HepG2 (cell line): ENCODE results near the gene DIAPH3. TPM values are rescaled to one million over a fixed set of nuclear protein-coding genes. Genes with fewer than 3 reads are reported as not detected.
A peak's percentile ranks its signal among the peaks of the same experiment; 100 is the strongest.

Source experiments
- ATAC-seq: fragments of 200-7000 bp; cut with Tn5 transposase; 3 replicates; pipeline ENCODE4 v1.9.1; 2020; ENCODE audit warnings: mild to moderate bottlenecking, moderate library complexity
- BruUV-seq: library from RNA; stranded (reverse); fragments of 400-500 nt; replicated peaks from 2 replicates; lab custom pipeline; 2021; lab: Mats Ljungman, UMichigan
- CTCF ChIA-PET: fragments of 300-600 bp; formaldehyde crosslinking; extraction: SDS; loops from one replicate; lab custom pipeline; 2021; ENCODE audit warnings: low total read pairs, inconsistent platforms, low intra/inter-chr PET ratio; lab: Yijun Ruan, JAX
- POLR2A ChIA-PET: fragments of 350-600 bp; sonication (Branson Sonifier 250); formaldehyde crosslinking; loops from one replicate; lab custom pipeline; 2020; ENCODE audit warnings: antibody characterized with exemption, inconsistent platforms; lab: Yijun Ruan, JAX
- DNase-seq: peaks from one replicate; pipeline ENCODE4 v3.0.0-alpha.2; 2015; ENCODE audit warnings: low spot score
- FAIRE-seq: peaks from 3 replicates; lab custom pipeline; 2011; peaks lifted over from hg19 to GRCh38; lab: Jason Lieb, UNC
- H2AFZ ChIP-seq: one replicate; pipeline ENCODE4 v1.6.1; 2011; ENCODE audit warnings: low read length, inconsistent platforms
- H3K27ac ChIP-seq: fragments of 300-600 bp; 3 replicates; pipeline ENCODE4 v1.8.0; 2011; ENCODE audit warnings: mixed run types, mild to moderate bottlenecking, mixed read lengths, low read length, inconsistent platforms; ENCODE audit not compliant: insufficient read depth; ENCODE audit errors: extremely low read length
- H3K27me3 ChIP-seq, 2 experiments: fragments of 200-600 bp in 1 of 2; 2 replicates in 1 of 2; 3 replicates in 1 of 2; pipeline versions ENCODE4 v1.6.0 to v1.8.0; 2011; ENCODE audit warnings: low read length in 2 of 2, mild to moderate bottlenecking in 2 of 2, moderate library complexity in 2 of 2, inconsistent platforms in 1 of 2; ENCODE audit not compliant: insufficient read depth in 2 of 2, control insufficient read depth in 1 of 2
- H3K36me3 ChIP-seq, 2 experiments: fragments of 200-600 bp in 1 of 2; replicated peaks in 1 of 2; 2 replicates in 1 of 2; 3 replicates in 1 of 2; pipeline versions ENCODE4 v1.5.1 to v1.8.0; 2011; ENCODE audit warnings: low read length in 2 of 2, inconsistent platforms in 1 of 2; ENCODE audit not compliant: insufficient read depth in 2 of 2, control insufficient read depth in 1 of 2
- H3K4me1 ChIP-seq: 2 replicates; pipeline ENCODE4 v1.5.1; 2012; ENCODE audit warnings: low read length, inconsistent platforms; ENCODE audit not compliant: insufficient read depth
- H3K4me2 ChIP-seq: 2 replicates; pipeline ENCODE4 v1.6.0; 2011; ENCODE audit warnings: low read depth, low read length, inconsistent platforms
- H3K4me3 ChIP-seq, 3 experiments: fragments of 200-600 bp in 1 of 3; sonication (generic), shearing (Covaris generic) in 1 of 3; replicated peaks in 1 of 3; 2 replicates each; pipeline ENCODE4 v1.5.1; 2011 to 2016; ENCODE audit warnings: low read length in 3 of 3, inconsistent platforms in 2 of 3, low read depth in 2 of 3, mild to moderate bottlenecking in 2 of 3, control low read depth in 1 of 3, mixed read lengths in 1 of 3; ENCODE audit not compliant: insufficient read depth in 1 of 3
- H3K79me2 ChIP-seq: one replicate; pipeline ENCODE4 v1.6.1; 2011; ENCODE audit warnings: low read length, inconsistent platforms; ENCODE audit not compliant: insufficient read depth
- H3K9ac ChIP-seq: 2 replicates; pipeline ENCODE4 v1.6.0; 2011; ENCODE audit warnings: mild to moderate bottlenecking, low read depth, low read length, inconsistent platforms; ENCODE audit not compliant: insufficient read depth
- H3K9me3 ChIP-seq: 2 replicates; pipeline ENCODE4 v1.5.1; 2012; ENCODE audit warnings: mild to moderate bottlenecking, low read length
- H4K20me1 ChIP-seq: 2 replicates; pipeline ENCODE4 v1.6.0; 2011; ENCODE audit warnings: inconsistent platforms, mild to moderate bottlenecking, low read length, moderate library complexity; ENCODE audit not compliant: insufficient read depth
- BORCS8-MEF2B ChIP-seq: sonication (generic); formaldehyde crosslinking; IDR thresholded peaks from 2 replicates; pipeline ENCODE4 v1.8.0; 2022; ENCODE audit warnings: mild to moderate bottlenecking, missing genetic modification reagents
- CEBPB ChIP-seq: IDR thresholded peaks from 2 replicates; pipeline ENCODE4 v1.6.1; 2011; ENCODE audit warnings: low read depth, low read length, improper control_type of control experiment, borderline replicate concordance
- EHMT2 ChIP-seq: fragments of 200-600 bp; sonication (generic); IDR thresholded peaks from 2 replicates; pipeline ENCODE4 v1.7.0; 2017; ENCODE audit warnings: antibody characterized with exemption, low read depth, low read length, borderline replicate concordance
- ELF4 ChIP-seq: sonication (generic); formaldehyde crosslinking; IDR thresholded peaks from 2 replicates; pipeline ENCODE4 v1.5.0; 2020; ENCODE audit warnings: missing genetic modification reagents, mild to moderate bottlenecking, moderate library complexity, borderline replicate concordance
- FOXC1 ChIP-seq: sonication (generic); formaldehyde crosslinking; IDR thresholded peaks from 2 replicates; pipeline ENCODE4 v1.8.0; 2022; ENCODE audit warnings: mild to moderate bottlenecking, missing genetic modification reagents, borderline replicate concordance
- GATAD2A ChIP-seq: IDR thresholded peaks from 2 replicates; pipeline ENCODE4 v1.6.1; 2016
- KAT7 ChIP-seq: IDR thresholded peaks from 2 replicates; pipeline ENCODE4 v1.6.1; 2018; ENCODE audit warnings: borderline replicate concordance, missing compliant biosample characterization
- MAFF ChIP-seq: IDR thresholded peaks from 2 replicates; pipeline ENCODE4 v1.6.1; 2011; ENCODE audit warnings: low read depth, low read length, improper control_type of control experiment
- MAFK ChIP-seq, 2 experiments: IDR thresholded peaks in 1 of 2; conservative IDR thresholded peaks in 1 of 2; 2 replicates each; pipeline ENCODE4 v1.6.1; 2011; ENCODE audit warnings: improper control_type of control experiment in 2 of 2, low read length in 2 of 2
- MEF2D ChIP-seq: sonication (generic); formaldehyde crosslinking; IDR thresholded peaks from 2 replicates; pipeline ENCODE4 v1.5.1; 2020; ENCODE audit warnings: mild to moderate bottlenecking, missing genetic modification reagents
- MEIS2 ChIP-seq: sonication (generic); formaldehyde crosslinking; IDR thresholded peaks from 2 replicates; pipeline ENCODE4 v1.9.0; 2021; ENCODE audit warnings: mild to moderate bottlenecking, missing genetic modification reagents
- PHF20 ChIP-seq: sonication (generic); formaldehyde crosslinking; IDR thresholded peaks from 2 replicates; pipeline ENCODE4 v1.5.0; 2020; ENCODE audit warnings: mild to moderate bottlenecking, missing genetic modification reagents
- SETDB1 ChIP-seq: sonication (generic); formaldehyde crosslinking; IDR thresholded peaks from 2 replicates; pipeline ENCODE4 v1.5.1; 2020; ENCODE audit warnings: missing genetic modification reagents, mild to moderate bottlenecking, borderline replicate concordance
- SPEN ChIP-seq: sonication (generic); formaldehyde crosslinking; IDR thresholded peaks from 2 replicates; pipeline ENCODE4 v1.5.1; 2020; ENCODE audit warnings: low read depth, mild to moderate bottlenecking, missing genetic modification reagents
- TAF1 ChIP-seq: sonication (generic); formaldehyde crosslinking; IDR thresholded peaks from 2 replicates; pipeline ENCODE4 v1.4.0; 2020; ENCODE audit warnings: missing genetic modification reagents
- TBL1XR1 ChIP-seq: fragments of 150-350 bp; IDR thresholded peaks from 2 replicates; pipeline ENCODE4 v1.6.1; 2014; ENCODE audit warnings: borderline replicate concordance, low read length; ENCODE audit not compliant: partially characterized antibody
- TOPORS ChIP-seq: sonication (generic); formaldehyde crosslinking; IDR thresholded peaks from 2 replicates; pipeline ENCODE4 v1.8.0; 2023; ENCODE audit warnings: mild to moderate bottlenecking, missing genetic modification reagents
- TSC22D2 ChIP-seq: sonication (generic); formaldehyde crosslinking; IDR thresholded peaks from 2 replicates; pipeline ENCODE4 v1.5.1; 2020; ENCODE audit warnings: missing genetic modification reagents, mild to moderate bottlenecking, borderline replicate concordance
- ZNF354B ChIP-seq: sonication (generic); formaldehyde crosslinking; IDR thresholded peaks from 2 replicates; pipeline ENCODE4 v1.8.0; 2022; ENCODE audit warnings: mild to moderate bottlenecking, missing genetic modification reagents
- WGBS: methylation state at CpG from one replicate; pipeline ENCODE4 v1.1.6; 2017; ENCODE audit warnings: low lambda C conversion rate; 5-methylcytosine and 5-hydroxymethylcytosine counted together
- in situ Hi-C: cut with HindIII; loops from 2 replicates; pipeline ENCODE4 v1.10.0; 2017; ENCODE audit warnings: low pct_unique_long_range_greater_than_20kb; ENCODE audit not compliant: extremely low pct_ligation_motif_present
- intact Hi-C: fragments of 100-400 bp; cut with micrococcal nuclease; formaldehyde crosslinking; loops from one replicate; pipeline ENCODE4 v1.10.0; 2022; ENCODE audit not compliant: unreplicated experiment
- polyA plus RNA-seq, 8 experiments: library from polyadenylated mRNA; depleted of rRNA in 3 of 8; stranded (reverse) in 7 of 8; unstranded in 1 of 8; fragments of >200 nt; fragmentation: Illumina TruSeq in 4 of 8; extraction: Trizol in 4 of 8; gene quantifications; 2 replicates each; pipeline versions ENCODE4 v1.2.1 to v1.2.3, GENCODE V29; 2011 to 2016; ENCODE audit warnings: low read depth in 4 of 8, missing spikeins in 1 of 8, mixed read lengths in 1 of 8; ENCODE audit not compliant: insufficient read depth in 1 of 8
- total RNA-seq, 5 experiments: library from RNA; depleted of rRNA; stranded (reverse); fragments of >200 nt; fragmentation: Illumina TruSeq; extraction: Trizol; gene quantifications; 2 replicates each; pipeline ENCODE4 v1.2.3, GENCODE V29; 2016; ENCODE audit warnings: low read depth in 1 of 5
- TF ChIP-seq, protein P1 (sequence below): sonication (generic); formaldehyde crosslinking; conservative IDR thresholded peaks from 2 replicates; pipeline ENCODE4 v1.8.0; 2022; ENCODE audit warnings: missing genetic modification reagents

Gene DIAPH3
- total and polyA plus RNA-seq, 2 of the 13 experiments (the other 11 are each of a cell fraction or from before 2014, with no cell fraction given) = 4.0 to 9.3 TPM

DNA sequence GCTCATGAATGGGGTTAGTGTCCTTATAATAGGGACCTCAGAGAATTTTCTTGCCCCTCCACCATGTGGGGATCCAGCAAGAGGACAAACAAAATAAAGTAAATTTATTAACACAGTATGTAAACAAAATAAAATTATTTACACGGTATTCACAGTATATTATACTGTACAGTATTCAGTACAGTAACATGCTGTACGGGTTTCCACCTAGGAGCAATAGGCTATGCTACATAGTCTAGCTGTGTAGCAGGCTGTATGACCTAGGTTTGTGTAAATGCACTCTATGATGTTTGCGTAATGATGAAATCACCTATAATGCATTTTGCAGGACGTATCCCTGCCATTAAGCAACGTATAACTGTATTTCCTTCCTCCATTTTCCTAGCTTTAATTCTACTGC is 11.8 kb upstream of the DIAPH3 start:
- Histone ChIP-seq H3K4me3 (no peak overlapping the region), H3K27ac (no peak overlapping the region), H3K27me3 (peaks cover 0 to 5% of the 10 kb centered on the region in 2 experiments; a peak in 2 of 5 replicates), H3K36me3 (no peaks in the 10 kb centered on the region), H3K79me2 (no peaks in the 10 kb centered on the region), H3K4me2 (no peak overlapping the region), H3K9me3 (no peaks in the 10 kb centered on the region), H4K20me1 (no peaks in the 10 kb centered on the region), H3K4me1 (peaks cover 11% of the 10 kb centered on the region), H3K9ac (no peak overlapping the region), H2AFZ (no peak overlapping the region)
- intact Hi-C loops = no loop called here
- ChIA-PET POLR2A (no interaction called here), CTCF (no interaction called here)
- peak; percentile 58 for TF ChIP-seq CEBPB
- TF ChIP-seq TBL1XR1 = no peak
- TF ChIP-seq GATAD2A (CRISPR knock-in tag) = no peak
- no peak for TF ChIP-seq BORCS8-MEF2B (CRISPR knock-in tag)
- no peak for TF ChIP-seq ELF4 (CRISPR knock-in tag)
- TF ChIP-seq TOPORS (CRISPR knock-in tag) = no peak
- in situ Hi-C loops = no loop called here
- FAIRE-seq (no peak), ATAC-seq (peak; percentile 47; the same call in 2 of the 3 replicates), DNase-seq (no peak)
- WGBS = 15% methylated on average over 5 of the region's 5 CpGs
- no TSS peak for BruUV-seq

DNA sequence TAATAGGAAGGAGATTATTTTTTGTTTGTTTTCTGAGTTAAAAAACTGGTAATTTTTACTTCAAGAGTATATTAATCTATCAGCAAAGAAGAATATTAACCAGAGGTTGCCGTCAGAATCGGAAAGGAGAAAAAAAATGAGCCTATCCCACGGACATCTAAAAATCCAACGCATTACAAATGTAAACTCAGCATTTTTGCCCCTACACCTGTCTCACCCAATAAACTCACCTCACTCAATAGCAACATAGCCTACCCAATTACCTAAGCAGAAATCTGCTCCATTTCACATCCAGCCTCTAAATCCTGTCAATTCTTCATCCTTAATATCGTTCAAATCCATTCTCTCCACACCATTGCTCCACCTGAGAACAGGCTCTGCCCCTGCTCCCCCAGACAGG is 10.4 kb upstream of the DIAPH3 start:
- no TSS peak for BruUV-seq
- 17% methylated on average over 5 of the region's 5 CpGs for WGBS
- Histone ChIP-seq H3K4me2 (no peak overlapping the region), H3K79me2 (no peaks in the 10 kb centered on the region), H3K4me1 (peaks cover 18% of the 10 kb centered on the region), H3K27ac (no peak overlapping the region), H3K9me3 (no peaks in the 10 kb centered on the region), H3K27me3 (peaks cover 0 to 5% of the 10 kb centered on the region in 2 experiments; a peak in 2 of 5 replicates), H3K9ac (no peak overlapping the region), H4K20me1 (no peaks in the 10 kb centered on the region), H3K4me3 (no peak overlapping the region), H3K36me3 (no peaks in the 10 kb centered on the region), H2AFZ (no peak overlapping the region)
- FAIRE-seq (no peak), DNase-seq (no peak), ATAC-seq (no peak)
- intact Hi-C loops = no loop called here
- POLR2A ChIA-PET = no interaction called here
- in situ Hi-C loops = no loop called here
- CTCF ChIA-PET = no interaction called here
- TF ChIP-seq MEF2D (CRISPR knock-in tag) (no peak), FOXC1 (CRISPR knock-in tag) (no peak), MEIS2 (no peak), TAF1 (CRISPR knock-in tag) (no peak), PHF20 (CRISPR knock-in tag) (no peak), MAFF (peak; percentile 74), TSC22D2 (CRISPR knock-in tag) (no peak), SETDB1 (CRISPR knock-in tag) (no peak), ELF4 (CRISPR knock-in tag) (no peak), SPEN (CRISPR knock-in tag) (no peak), ZNF354B (CRISPR knock-in tag) (no peak), MAFK (conservative IDR thresholded peaks at IDR 0.05 in 1 of 2, IDR thresholded peaks at IDR 0.05 in 1 of 2; ENCODE audit: low read length in 2 of 2) (peak; percentile 75 to 84), KAT7 (no peak), EHMT2 (no peak)
- TF ChIP-seq, protein P1, sequence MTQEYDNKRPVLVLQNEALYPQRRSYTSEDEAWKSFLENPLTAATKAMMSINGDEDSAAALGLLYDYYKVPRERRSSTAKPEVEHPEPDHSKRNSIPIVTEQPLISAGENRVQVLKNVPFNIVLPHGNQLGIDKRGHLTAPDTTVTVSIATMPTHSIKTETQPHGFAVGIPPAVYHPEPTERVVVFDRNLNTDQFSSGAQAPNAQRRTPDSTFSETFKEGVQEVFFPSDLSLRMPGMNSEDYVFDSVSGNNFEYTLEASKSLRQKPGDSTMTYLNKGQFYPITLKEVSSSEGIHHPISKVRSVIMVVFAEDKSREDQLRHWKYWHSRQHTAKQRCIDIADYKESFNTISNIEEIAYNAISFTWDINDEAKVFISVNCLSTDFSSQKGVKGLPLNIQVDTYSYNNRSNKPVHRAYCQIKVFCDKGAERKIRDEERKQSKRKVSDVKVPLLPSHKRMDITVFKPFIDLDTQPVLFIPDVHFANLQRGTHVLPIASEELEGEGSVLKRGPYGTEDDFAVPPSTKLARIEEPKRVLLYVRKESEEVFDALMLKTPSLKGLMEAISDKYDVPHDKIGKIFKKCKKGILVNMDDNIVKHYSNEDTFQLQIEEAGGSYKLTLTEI (CRISPR knock-in tag) = no peak
